OCI-LY1 (cell line): Measurements from ENCODE around the gene FRMD7.
"Not testable (repeated sequence)": the region's sequence is repeated elsewhere in the genome, so short reads cannot be mapped to it uniquely, and the experiment has no call there.

Source experiments
- H2AFZ ChIP-seq: fragments of 200-600 bp; sonication (generic), shearing (Covaris generic); 2 replicates; pipeline ENCODE4 v1.6.0; 2014; ENCODE audit warnings: antibody characterized with exemption, mild to moderate bottlenecking, low read length
- H3F3A ChIP-seq: fragments of 200-600 bp; sonication (generic), shearing (Covaris generic); 2 replicates; pipeline ENCODE4 v1.6.0; 2014; ENCODE audit warnings: mild to moderate bottlenecking, antibody characterized with exemption, low read length, moderate library complexity; ENCODE audit not compliant: insufficient read depth
- H3K27ac ChIP-seq: fragments of 200-600 bp; sonication (generic); 2 replicates; pipeline ENCODE4 v1.5.1; 2014; ENCODE audit warnings: low read length, mixed run types, mild to moderate bottlenecking, low read depth; ENCODE audit not compliant: poor library complexity, severe bottlenecking
- H3K27me3 ChIP-seq: fragments of 200-600 bp; sonication (generic); 2 replicates; pipeline ENCODE4 v1.6.0; 2014; ENCODE audit warnings: antibody characterized with exemption, mild to moderate bottlenecking, low read length, moderate library complexity; ENCODE audit not compliant: insufficient read depth
- H3K36me3 ChIP-seq: fragments of 200-600 bp; sonication (generic); 2 replicates; pipeline ENCODE4 v1.6.1; 2014; ENCODE audit warnings: mild to moderate bottlenecking, antibody characterized with exemption, low read length, moderate library complexity, mixed read lengths; ENCODE audit not compliant: insufficient read depth
- H3K4me1 ChIP-seq: fragments of 200-600 bp; sonication (generic); 2 replicates; pipeline ENCODE4 v1.5.1; 2014; ENCODE audit warnings: mild to moderate bottlenecking, low read length, moderate library complexity; ENCODE audit not compliant: insufficient read depth, severe bottlenecking
- H3K4me2 ChIP-seq: fragments of 200-600 bp; sonication (generic), shearing (Covaris generic); 2 replicates; pipeline ENCODE4 v1.6.1; 2014; ENCODE audit warnings: low read length
- H3K4me3 ChIP-seq: fragments of 200-600 bp; sonication (generic); 2 replicates; pipeline ENCODE4 v1.5.1; 2014; ENCODE audit warnings: low read length, low read depth, mild to moderate bottlenecking, mixed read lengths; ENCODE audit not compliant: poor library complexity, severe bottlenecking
- H3K79me2 ChIP-seq: fragments of 200-600 bp; shearing (Covaris generic); 2 replicates; pipeline ENCODE4 v1.6.1; 2016; ENCODE audit warnings: mixed run types, low read length, mixed read lengths; ENCODE audit not compliant: insufficient read depth
- H3K9ac ChIP-seq: fragments of 200-600 bp; sonication (generic), shearing (Covaris generic); 2 replicates; pipeline ENCODE4 v1.6.1; 2014; ENCODE audit warnings: mild to moderate bottlenecking, low read length, mixed read lengths
- H3K9me2 ChIP-seq: fragments of 200-600 bp; sonication (generic), shearing (Covaris generic); 2 replicates; pipeline ENCODE4 v1.6.1; 2014; ENCODE audit warnings: low read depth, mild to moderate bottlenecking, low read length, mixed read lengths
- H3K9me3 ChIP-seq: fragments of 200-600 bp; shearing (Covaris generic); 2 replicates; pipeline ENCODE4 v1.6.1; 2014; ENCODE audit warnings: low read length, mixed read lengths
- H4K20me1 ChIP-seq: fragments of 200-600 bp; sonication (generic), shearing (Covaris generic); 2 replicates; pipeline ENCODE4 v1.6.0; 2016; ENCODE audit warnings: mild to moderate bottlenecking, low read length; ENCODE audit not compliant: insufficient read depth
- CTCF ChIP-seq: fragments of 200-600 bp; sonication (generic), shearing (Covaris generic); IDR thresholded peaks from 2 replicates; pipeline ENCODE4 v1.5.1; 2017; ENCODE audit warnings: mild to moderate bottlenecking, antibody characterized with exemption, low read length, moderate library complexity, mixed read lengths
- EZH2 ChIP-seq: fragments of 200-600 bp; sonication (generic), shearing (Covaris generic); IDR thresholded peaks from 2 replicates; pipeline ENCODE4 v1.8.0; 2017; ENCODE audit warnings: borderline replicate concordance, mixed run types, mild to moderate bottlenecking, antibody characterized with exemption, low read length, moderate library complexity, mixed read lengths

Gene FRMD7

GRCh38 chrX:132101799-132102198 lies 26.0 kb downstream of the FRMD7 start:
- Histone ChIP-seq H3K36me3 (no peaks in the 10 kb centered on the region), H3K4me1 (no peaks in the 10 kb centered on the region), H3K9me3 (no peaks in the 10 kb centered on the region), H3K4me2 (no peak overlapping the region), H3K27me3 (no peaks in the 10 kb centered on the region), H3F3A (no peaks in the 10 kb centered on the region), H3K9me2 (no peaks in the 10 kb centered on the region), H3K9ac (no peak overlapping the region), H2AFZ (no peak overlapping the region), H3K27ac (no peak overlapping the region), H3K4me3 (no peak overlapping the region), H4K20me1 (no peaks in the 10 kb centered on the region), H3K79me2 (no peaks in the 10 kb centered on the region)
- TF ChIP-seq CTCF (no peak), EZH2 (no peak)

GRCh38 chrX:132101206-132101605 lies 26.6 kb downstream of the FRMD7 start:
- H3K79me2 ChIP-seq: no peaks in the 10 kb centered on the region
- H2AFZ ChIP-seq: no peak overlapping the region
- no peaks in the 10 kb centered on the region for H3K36me3 ChIP-seq
- no peaks in the 10 kb centered on the region for H3K9me3 ChIP-seq
- no peaks in the 10 kb centered on the region for H4K20me1 ChIP-seq
- H3K4me1 ChIP-seq: no peaks in the 10 kb centered on the region
- no peak overlapping the region for H3K27ac ChIP-seq
- H3F3A ChIP-seq: no peaks in the 10 kb centered on the region
- no peak overlapping the region for H3K9ac ChIP-seq
- H3K9me2 ChIP-seq: no peaks in the 10 kb centered on the region
- H3K4me3 ChIP-seq: no peak overlapping the region
- H3K27me3 ChIP-seq: no peaks in the 10 kb centered on the region
- TF ChIP-seq CTCF (no peak), EZH2 (no peak)
- H3K4me2 ChIP-seq: no peak overlapping the region

- not testable (repeated sequence) for H3K79me2 ChIP-seq, H3K4me3 ChIP-seq, H3K9ac ChIP-seq, H3K27ac ChIP-seq, H3F3A ChIP-seq, H3K4me1 ChIP-seq, H3K36me3 ChIP-seq, H3K9me2 ChIP-seq, H2AFZ ChIP-seq, H3K27me3 ChIP-seq, H3K9me3 ChIP-seq, H4K20me1 ChIP-seq, H3K4me2 ChIP-seq
Measured at GRCh38 chrX:132098704-132099103, 29.1 kb downstream of the FRMD7 start.

GRCh38 chrX:132094164-132094563 lies 33.7 kb downstream of the FRMD7 start:
- no peak for TF ChIP-seq CTCF
- TF ChIP-seq EZH2: no peak
- Histone ChIP-seq H3K4me3 (no peak overlapping the region), H3K27ac (no peak overlapping the region), H3K79me2 (no peaks in the 10 kb centered on the region), H3K4me1 (no peaks in the 10 kb centered on the region), H3K9me2 (no peaks in the 10 kb centered on the region), H4K20me1 (no peaks in the 10 kb centered on the region), H3K9me3 (no peaks in the 10 kb centered on the region), H3K36me3 (no peaks in the 10 kb centered on the region), H3F3A (no peaks in the 10 kb centered on the region), H3K9ac (no peak overlapping the region), H2AFZ (no peak overlapping the region), H3K27me3 (no peaks in the 10 kb centered on the region), H3K4me2 (no peak overlapping the region)
